SU-DHL-6 (cell line): ENCODE measurements around the gene NPM1.
"Not testable (repeated sequence)": the region's sequence is repeated elsewhere in the genome, so short reads cannot be mapped to it uniquely, and the experiment has no call there.

Experiments used
- H2AFZ ChIP-seq: fragments of 200-600 bp; sonication (generic); 2 replicates; pipeline ENCODE4 v1.6.1; 2014; ENCODE audit warnings: low read depth, mild to moderate bottlenecking, moderate library complexity, mixed read lengths, antibody characterized with exemption, low read length; ENCODE audit not compliant: severe bottlenecking
- H3F3A ChIP-seq: fragments of 200-600 bp; shearing (Covaris generic); 2 replicates; pipeline ENCODE4 v1.6.0; 2016; ENCODE audit warnings: antibody characterized with exemption, mild to moderate bottlenecking; ENCODE audit not compliant: insufficient read depth
- H3K27ac ChIP-seq: fragments of 200-600 bp; sonication (generic); 2 replicates; pipeline ENCODE4 v1.5.1; 2016; ENCODE audit warnings: low read depth, mild to moderate bottlenecking, low read length, moderate library complexity, mixed read lengths
- H3K27me3 ChIP-seq: fragments of 200-600 bp; sonication (generic), shearing (Covaris generic); 2 replicates; pipeline ENCODE4 v1.6.0; 2014; ENCODE audit warnings: mild to moderate bottlenecking, low read length
- H3K36me3 ChIP-seq: fragments of 200-600 bp; sonication (generic); 2 replicates; pipeline ENCODE4 v1.6.1; 2014; ENCODE audit warnings: mild to moderate bottlenecking, low read length, mixed read lengths
- H3K4me2 ChIP-seq: fragments of 300-600, 200-600 bp; shearing (Covaris generic), sonication (generic); 2 replicates; pipeline ENCODE4 v1.6.0; 2014; ENCODE audit warnings: low read length, low read depth, mild to moderate bottlenecking; ENCODE audit not compliant: poor library complexity, severe bottlenecking
- H3K4me3 ChIP-seq: fragments of 200-600 bp; sonication (generic); 2 replicates; pipeline ENCODE4 v1.5.1; 2014; ENCODE audit warnings: antibody characterized with exemption, low read length, mild to moderate bottlenecking, mixed read lengths; ENCODE audit not compliant: insufficient read depth, poor library complexity, severe bottlenecking
- H3K79me2 ChIP-seq: fragments of 200-600 bp; sonication (generic); 2 replicates; pipeline ENCODE4 v1.6.1; 2014; ENCODE audit warnings: mild to moderate bottlenecking, low read length, moderate library complexity; ENCODE audit not compliant: insufficient read depth
- H3K9ac ChIP-seq: fragments of 200-600 bp; sonication (generic); 2 replicates; pipeline ENCODE4 v1.7.0; 2014; ENCODE audit warnings: mild to moderate bottlenecking, low read length
- H3K9me2 ChIP-seq: fragments of 200-600 bp; sonication (generic); replicated peaks from 2 replicates; pipeline ENCODE4 v1.6.1; 2014; ENCODE audit warnings: low read length; ENCODE audit not compliant: insufficient read depth
- H3K9me3 ChIP-seq: fragments of 200-600 bp; sonication (generic); 2 replicates; pipeline ENCODE4 v1.6.1; 2014; ENCODE audit warnings: low read length, mixed read lengths; ENCODE audit not compliant: insufficient read depth
- H4K20me1 ChIP-seq: fragments of 200-600 bp; sonication (generic); 2 replicates; pipeline ENCODE4 v1.6.1; 2014; ENCODE audit warnings: low read depth, mild to moderate bottlenecking, antibody characterized with exemption, low read length, moderate library complexity, mixed read lengths
- EZH2phosphoT487 ChIP-seq: fragments of 200-600 bp; sonication (generic), shearing (Covaris generic); conservative IDR thresholded peaks from 2 replicates; pipeline ENCODE4 v1.6.1; 2018; ENCODE audit warnings: mild to moderate bottlenecking, antibody characterized with exemption, low read length, moderate library complexity, mixed read lengths
- TF ChIP-seq, protein P1 (sequence below): fragments of 200-600 bp; sonication (generic); IDR thresholded peaks from one replicate; pipeline ENCODE4 v1.5.1; 2017; ENCODE audit warnings: antibody characterized with exemption, mild to moderate bottlenecking, low read length, moderate library complexity; ENCODE audit not compliant: insufficient read depth, poor library complexity, severe bottlenecking

Gene NPM1

DNA sequence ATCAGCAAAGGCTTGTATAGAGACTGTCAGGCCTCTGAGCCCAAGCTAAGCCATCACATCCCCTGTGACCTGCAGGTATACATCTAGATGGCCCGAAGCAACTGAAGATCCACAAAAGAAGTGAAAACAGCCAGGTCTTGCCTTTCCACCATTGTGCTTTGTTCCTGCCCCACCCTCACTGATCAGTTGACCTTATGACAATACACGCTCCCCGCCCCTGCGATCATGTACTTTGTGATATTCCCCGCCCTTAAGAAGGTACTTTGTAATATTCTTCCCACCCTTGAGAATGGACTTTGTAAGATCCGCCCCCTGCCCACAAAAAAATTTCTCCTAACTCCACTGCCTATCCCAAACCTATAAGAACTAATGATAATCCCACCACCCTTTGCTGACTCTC lies 18.6 kb upstream of the NPM1 start:
- H3K36me3 ChIP-seq = no peaks in the 10 kb centered on the region
- TF ChIP-seq, protein P1, sequence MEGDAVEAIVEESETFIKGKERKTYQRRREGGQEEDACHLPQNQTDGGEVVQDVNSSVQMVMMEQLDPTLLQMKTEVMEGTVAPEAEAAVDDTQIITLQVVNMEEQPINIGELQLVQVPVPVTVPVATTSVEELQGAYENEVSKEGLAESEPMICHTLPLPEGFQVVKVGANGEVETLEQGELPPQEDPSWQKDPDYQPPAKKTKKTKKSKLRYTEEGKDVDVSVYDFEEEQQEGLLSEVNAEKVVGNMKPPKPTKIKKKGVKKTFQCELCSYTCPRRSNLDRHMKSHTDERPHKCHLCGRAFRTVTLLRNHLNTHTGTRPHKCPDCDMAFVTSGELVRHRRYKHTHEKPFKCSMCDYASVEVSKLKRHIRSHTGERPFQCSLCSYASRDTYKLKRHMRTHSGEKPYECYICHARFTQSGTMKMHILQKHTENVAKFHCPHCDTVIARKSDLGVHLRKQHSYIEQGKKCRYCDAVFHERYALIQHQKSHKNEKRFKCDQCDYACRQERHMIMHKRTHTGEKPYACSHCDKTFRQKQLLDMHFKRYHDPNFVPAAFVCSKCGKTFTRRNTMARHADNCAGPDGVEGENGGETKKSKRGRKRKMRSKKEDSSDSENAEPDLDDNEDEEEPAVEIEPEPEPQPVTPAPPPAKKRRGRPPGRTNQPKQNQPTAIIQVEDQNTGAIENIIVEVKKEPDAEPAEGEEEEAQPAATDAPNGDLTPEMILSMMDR = no peak
- TF ChIP-seq EZH2phosphoT487 = no peak
- H3K27me3 ChIP-seq = no peaks in the 10 kb centered on the region
- H3K4me2 ChIP-seq = no peak overlapping the region
- no peaks in the 10 kb centered on the region for H4K20me1 ChIP-seq
- H3K9me3 ChIP-seq = no peaks in the 10 kb centered on the region
- no peak overlapping the region for H3K27ac ChIP-seq
- H3K9ac ChIP-seq = no peak overlapping the region
- H3K9me2 ChIP-seq = no peaks in the 10 kb centered on the region
- H3K79me2 ChIP-seq = no peaks in the 10 kb centered on the region
- H2AFZ ChIP-seq = no peak overlapping the region
- H3K4me3 ChIP-seq = no peak overlapping the region
- no peaks in the 10 kb centered on the region for H3F3A ChIP-seq

GRCh38 chr5:171369898-171370297 lies 17.8 kb upstream of the NPM1 start:
- Histone ChIP-seq H4K20me1 (no peaks in the 10 kb centered on the region), H2AFZ (no peak overlapping the region), H3K9ac (no peak overlapping the region), H3K9me2 (no peaks in the 10 kb centered on the region), H3K27ac (no peak overlapping the region), H3K79me2 (no peaks in the 10 kb centered on the region), H3K4me3 (no peak overlapping the region), H3K4me2 (no peak overlapping the region), H3K9me3 (no peaks in the 10 kb centered on the region), H3K36me3 (no peaks in the 10 kb centered on the region), H3K27me3 (no peaks in the 10 kb centered on the region), H3F3A (no peaks in the 10 kb centered on the region)
- TF ChIP-seq EZH2phosphoT487 = no peak
- TF ChIP-seq, protein P1 = no peak

DNA sequence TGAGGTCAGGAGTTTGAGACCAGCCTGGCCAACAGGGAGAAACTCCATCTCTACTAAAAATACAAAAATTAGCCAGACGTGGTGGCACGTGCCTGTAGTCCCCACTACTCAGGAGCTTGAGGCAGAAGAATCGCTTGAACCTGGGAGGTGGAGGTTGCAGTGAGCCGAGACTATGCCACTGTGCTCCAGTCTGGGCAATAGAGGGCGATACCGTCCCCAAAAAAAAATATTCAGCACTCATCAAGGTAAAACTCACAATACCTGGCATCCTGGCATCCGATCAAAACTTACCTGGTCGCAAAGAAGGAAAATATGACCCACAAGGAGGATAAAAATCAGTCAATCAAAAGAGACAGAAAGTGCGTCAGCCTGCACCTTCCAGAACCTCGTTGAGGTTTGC lies 16.8 kb upstream of the NPM1 start:
- H3K79me2 ChIP-seq, H3K36me3 ChIP-seq, H3K27me3 ChIP-seq, H4K20me1 ChIP-seq, H3K9me3 ChIP-seq, H3F3A ChIP-seq, H3K9me2 ChIP-seq, H3K9ac ChIP-seq, H3K4me3 ChIP-seq, H3K27ac ChIP-seq, H2AFZ ChIP-seq, H3K4me2 ChIP-seq: not testable (repeated sequence)
- TF ChIP-seq, protein P1 = peak; percentile 11

- no peaks in the 10 kb centered on the region for H3K9me2 ChIP-seq
- no peaks in the 10 kb centered on the region for H3K27me3 ChIP-seq
- no peak overlapping the region for H2AFZ ChIP-seq
- H3K79me2 ChIP-seq = no peaks in the 10 kb centered on the region
- no peaks in the 10 kb centered on the region for H4K20me1 ChIP-seq
- no peaks in the 10 kb centered on the region for H3K36me3 ChIP-seq
- no peak overlapping the region for H3K4me3 ChIP-seq
- no peak overlapping the region for H3K4me2 ChIP-seq
- no peaks in the 10 kb centered on the region for H3F3A ChIP-seq
- H3K9ac ChIP-seq = no peak overlapping the region
- no peak overlapping the region for H3K27ac ChIP-seq
- no peaks in the 10 kb centered on the region for H3K9me3 ChIP-seq
- TF ChIP-seq EZH2phosphoT487 = no peak
- TF ChIP-seq, protein P1 = no peak
These were observed 16.3 kb upstream of the NPM1 start for GRCh38 chr5:171371326-171371725.
